K562 (cell line): ENCODE measurements around the gene SDK1. TPM values are rescaled to one million over a fixed set of nuclear protein-coding genes. Genes with fewer than 3 reads are reported as not detected.

ENCODE experiments used
- ATAC-seq: fragments of 200-7000 bp; cut with Tn5 transposase; 3 replicates; pipeline ENCODE4 v1.9.1; 2020; ENCODE audit warnings: moderate library complexity
- BruUV-seq: library from RNA; stranded (reverse); fragments of 400-500 nt; replicated peaks from 2 replicates; lab custom pipeline; 2021; lab: Mats Ljungman, UMichigan
- CTCF ChIA-PET: fragments of 300-600 bp; formaldehyde crosslinking; extraction: SDS; loops from one replicate; lab custom pipeline; 2021; ENCODE audit warnings: low intra/inter-chr PET ratio; lab: Yijun Ruan, JAX
- POLR2A ChIA-PET: fragments of 300-600, 350-650 bp; sonication (Branson Sonifier 250); formaldehyde crosslinking; extraction: SDS; loops from one replicate; lab custom pipeline; 2021; ENCODE audit warnings: antibody characterized with exemption, inconsistent platforms; lab: Yijun Ruan, JAX
- DNase-seq, 4 experiments: peaks; one replicate each; pipeline versions ENCODE4 v3.0.0 to v3.0.0-alpha.2; 2011 to 2018; ENCODE audit warnings: low spot score in 3 of 4, mixed read lengths in 3 of 4; ENCODE audit errors: extremely low read depth in 1 of 4
- FAIRE-seq: peaks from 2 replicates; lab custom pipeline; 2011; peaks lifted over from hg19 to GRCh38; lab: Jason Lieb, UNC
- H2AFZ ChIP-seq: 2 replicates; pipeline ENCODE4 v1.6.0; 2011; ENCODE audit warnings: low read depth, low read length, control low read depth, inconsistent platforms
- H3K27ac ChIP-seq: fragments of 200-600 bp; 3 replicates; pipeline ENCODE4 v1.8.0; 2011; ENCODE audit warnings: low read depth, mild to moderate bottlenecking, control low read depth, inconsistent platforms, low read length, moderate library complexity, mixed read lengths; ENCODE audit errors: extremely low read depth
- H3K27me3 ChIP-seq, 2 experiments: fragments of 300-600 bp in 1 of 2; 2 replicates in 1 of 2; 3 replicates in 1 of 2; pipeline versions ENCODE4 v1.6.0 to v1.8.0; 2011; ENCODE audit warnings: inconsistent platforms in 2 of 2, low read length in 2 of 2, mild to moderate bottlenecking in 1 of 2, mixed read lengths in 1 of 2, moderate library complexity in 1 of 2; ENCODE audit not compliant: control insufficient read depth in 2 of 2, insufficient read depth in 2 of 2
- H3K36me3 ChIP-seq: fragments of 300-600 bp; 3 replicates; pipeline ENCODE4 v1.8.0; 2011; ENCODE audit warnings: mild to moderate bottlenecking, low read length, inconsistent platforms; ENCODE audit not compliant: control insufficient read depth, insufficient read depth
- H3K4me1 ChIP-seq, 2 experiments: fragments of 200-600 bp in 1 of 2; replicated peaks in 1 of 2; 2 replicates in 1 of 2; 3 replicates in 1 of 2; pipeline versions ENCODE4 v1.5.1 to v1.8.0; 2011; ENCODE audit warnings: inconsistent platforms in 2 of 2, low read length in 2 of 2, mild to moderate bottlenecking in 1 of 2, mixed read lengths in 1 of 2, moderate library complexity in 1 of 2; ENCODE audit not compliant: control insufficient read depth in 2 of 2, insufficient read depth in 2 of 2
- H3K4me2 ChIP-seq: 2 replicates; pipeline ENCODE4 v1.6.1; 2011; ENCODE audit warnings: low read length, control low read depth, inconsistent platforms, mixed read lengths; ENCODE audit not compliant: insufficient read depth
- H3K4me3 ChIP-seq: fragments of 200-600 bp; sonication (generic), shearing (Covaris generic); 2 replicates; pipeline ENCODE4 v1.5.1; 2016; ENCODE audit warnings: control low read depth, inconsistent platforms
- H3K79me2 ChIP-seq: fragments of 200-600 bp; 3 replicates; pipeline ENCODE4 v1.8.0; 2011; ENCODE audit warnings: low read length, inconsistent platforms; ENCODE audit not compliant: control insufficient read depth, insufficient read depth
- H3K9ac ChIP-seq, 2 experiments: 2 replicates each; pipeline versions ENCODE4 v1.6.0 to v1.6.1; 2011; ENCODE audit warnings: low read depth in 2 of 2, low read length in 2 of 2, control low read depth in 1 of 2, inconsistent platforms in 1 of 2, mild to moderate bottlenecking in 1 of 2, mixed read lengths in 1 of 2; ENCODE audit not compliant: insufficient read depth in 1 of 2
- H3K9me1 ChIP-seq: one replicate; pipeline ENCODE4 v1.6.0; 2011; ENCODE audit warnings: inconsistent platforms, mild to moderate bottlenecking, low read length, moderate library complexity; ENCODE audit not compliant: control insufficient read depth, insufficient read depth
- H3K9me3 ChIP-seq: replicated peaks from 2 replicates; pipeline ENCODE4 v1.5.1; 2011; ENCODE audit warnings: low read depth, low read length, inconsistent platforms; ENCODE audit not compliant: control insufficient read depth, insufficient read depth
- H4K20me1 ChIP-seq: replicated peaks from 2 replicates; pipeline ENCODE4 v1.6.1; 2011; ENCODE audit warnings: low read length, inconsistent platforms, mixed read lengths; ENCODE audit not compliant: control insufficient read depth, insufficient read depth
- CCAR2 ChIP-seq: fragments of 200-400 bp; formaldehyde crosslinking; IDR thresholded peaks from 2 replicates; pipeline ENCODE4 v1.6.1; 2017; ENCODE audit warnings: mild to moderate bottlenecking, low read depth, low read length
- GABPB2 ChIP-seq: fragments of 250-450 bp; sonication (Bioruptor Pico); conservative IDR thresholded peaks from 2 replicates; pipeline ENCODE4 v1.5.1; 2021; ENCODE audit warnings: mild to moderate bottlenecking
- ZNF121 ChIP-seq: sonication (generic); formaldehyde crosslinking; conservative IDR thresholded peaks from 2 replicates; pipeline ENCODE4 v1.8.0; 2022; ENCODE audit warnings: missing genetic modification reagents
- WGBS: fragments of 100-300 bp; shearing (Covaris generic); methylation state at CpG from one replicate; pipeline ENCODE4 v1.1.6; 2016; ENCODE audit warnings: low coverage, mixed read lengths; ENCODE audit not compliant: insufficient coverage; ENCODE audit errors: missing lambda C conversion rate; 5-methylcytosine and 5-hydroxymethylcytosine counted together
- in situ Hi-C: fragments of 300-500 bp; cut with MboI; formaldehyde crosslinking; loops from 4 replicates; pipeline ENCODE4 v1.15.0; 2018; ENCODE audit warnings: inconsistent platforms, mixed read lengths
- intact Hi-C: fragments of 100-400 bp; cut with micrococcal nuclease; formaldehyde crosslinking; loops from 2 replicates; pipeline ENCODE4 v1.14.2; 2022
- polyA plus RNA-seq, 8 experiments: library from polyadenylated mRNA; depleted of rRNA in 4 of 8; stranded (reverse) in 5 of 8; unstranded in 3 of 8; fragments of >200 nt; fragmentation: Nextera tagmentation in 2 of 8; fragmentation: Illumina TruSeq in 1 of 8; extraction: Ambion mirVana in 2 of 8; extraction: Trizol in 1 of 8; gene quantifications; 2 replicates each; pipeline versions ENCODE4 v1.2.1 to v1.2.3, GENCODE V29; 2011 to 2014; ENCODE audit warnings: inconsistent platforms in 1 of 8, missing spikeins in 1 of 8
- total RNA-seq, 7 experiments: library from RNA; depleted of rRNA in 6 of 7; stranded (reverse); fragments of >200 nt in 6 of 7; fragmentation: Illumina TruSeq in 2 of 7; extraction: Trizol in 2 of 7; gene quantifications; 2 replicates each; pipeline versions ENCODE4 v1.2.1 to v1.2.3, GENCODE V29; 2011 to 2021; ENCODE audit warnings: low replicate concordance in 1 of 7
- TF ChIP-seq, protein P1 (sequence below): sonication (generic); formaldehyde crosslinking; IDR thresholded peaks from 2 replicates; pipeline ENCODE4 v1.8.0; 2022; ENCODE audit warnings: mild to moderate bottlenecking, missing genetic modification reagents, borderline replicate concordance

The SDK1 gene
- total and polyA plus RNA-seq, 9 of the 15 experiments (the other 6 are each of a cell fraction or from before 2014, with no cell fraction given), result 0.16 TPM; not detected in 8

- H3K4me1 ChIP-seq, result no peaks in the 10 kb centered on the region
- TF ChIP-seq, protein P1, sequence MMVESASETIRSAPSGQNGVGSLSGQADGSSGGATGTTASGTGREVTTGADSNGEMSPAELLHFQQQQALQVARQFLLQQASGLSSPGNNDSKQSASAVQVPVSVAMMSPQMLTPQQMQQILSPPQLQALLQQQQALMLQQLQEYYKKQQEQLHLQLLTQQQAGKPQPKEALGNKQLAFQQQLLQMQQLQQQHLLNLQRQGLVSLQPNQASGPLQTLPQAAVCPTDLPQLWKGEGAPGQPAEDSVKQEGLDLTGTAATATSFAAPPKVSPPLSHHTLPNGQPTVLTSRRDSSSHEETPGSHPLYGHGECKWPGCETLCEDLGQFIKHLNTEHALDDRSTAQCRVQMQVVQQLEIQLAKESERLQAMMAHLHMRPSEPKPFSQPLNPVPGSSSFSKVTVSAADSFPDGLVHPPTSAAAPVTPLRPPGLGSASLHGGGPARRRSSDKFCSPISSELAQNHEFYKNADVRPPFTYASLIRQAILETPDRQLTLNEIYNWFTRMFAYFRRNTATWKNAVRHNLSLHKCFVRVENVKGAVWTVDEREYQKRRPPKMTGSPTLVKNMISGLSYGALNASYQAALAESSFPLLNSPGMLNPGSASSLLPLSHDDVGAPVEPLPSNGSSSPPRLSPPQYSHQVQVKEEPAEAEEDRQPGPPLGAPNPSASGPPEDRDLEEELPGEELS (CRISPR knock-in tag), result no peak
- TF ChIP-seq CCAR2 (no peak), ZNF121 (CRISPR knock-in tag) (no peak), GABPB2 (CRISPR knock-in tag) (no peak)
- TF ChIP-seq, all 486 proteins: peak for 0
- no peak overlapping the region for H3K4me2 ChIP-seq
- no peak overlapping the region for H2AFZ ChIP-seq
- WGBS, result 4% methylated on average over 14 of the region's 14 CpGs
- no peak overlapping the region for H3K27ac ChIP-seq
- no peak overlapping the region for H3K4me3 ChIP-seq
- no peaks in the 10 kb centered on the region for H3K79me2 ChIP-seq
- no TSS peak for BruUV-seq
- no peaks in the 10 kb centered on the region for H3K9me3 ChIP-seq
- ChIA-PET POLR2A (interaction anchor here (0.5 to 0.6 kb wide), 2 partner anchors 102 to 208 kb away, joined by 3 to 4 read pairs; no protein-coding TSS in a partner anchor), CTCF (no interaction called here)
- intact Hi-C loops (no loop called here), in situ Hi-C loops (no loop called here)
- no peak overlapping the region for H3K9ac ChIP-seq
- DNase-seq (no peak), ATAC-seq (no peak), FAIRE-seq (no peak)
- H4K20me1 ChIP-seq, result peaks cover 17% of the 10 kb centered on the region; the same call in 1 of the 2 replicates
- no peaks in the 10 kb centered on the region for H3K9me1 ChIP-seq
- peaks cover 27 to 72% of the 10 kb centered on the region in 2 experiments; a peak in 4 of 5 replicates for H3K27me3 ChIP-seq
- H3K36me3 ChIP-seq, result no peaks in the 10 kb centered on the region
These were observed 836.5 kb downstream of the SDK1 start for GRCh38 chr7:4137552-4137951.
